Neuron (in vitro differentiated cells): ENCODE results near the gene RBMS3.

ENCODE experiments used
- H2AFZ ChIP-seq: one replicate; pipeline ENCODE4 v1.6.1; 2013; ENCODE audit warnings: low read depth, mild to moderate bottlenecking, inconsistent platforms, low read length, moderate library complexity
- H3K27me3 ChIP-seq: one replicate; pipeline ENCODE4 v1.6.1; 2013; ENCODE audit warnings: low read length; ENCODE audit not compliant: insufficient read depth
- H3K36me3 ChIP-seq: one replicate; pipeline ENCODE4 v1.6.1; 2013; ENCODE audit warnings: low read length; ENCODE audit not compliant: insufficient read depth
- H3K4me1 ChIP-seq: one replicate; pipeline ENCODE4 v1.6.1; 2013; ENCODE audit warnings: low read length; ENCODE audit not compliant: insufficient read depth
- H3K4me3 ChIP-seq: 2 replicates; pipeline ENCODE4 v1.5.1; 2013; ENCODE audit warnings: mild to moderate bottlenecking, low read length, moderate library complexity
- H3K9me3 ChIP-seq: one replicate; pipeline ENCODE4 v1.6.1; 2013; ENCODE audit warnings: low read length

RBMS3 gene

DNA sequence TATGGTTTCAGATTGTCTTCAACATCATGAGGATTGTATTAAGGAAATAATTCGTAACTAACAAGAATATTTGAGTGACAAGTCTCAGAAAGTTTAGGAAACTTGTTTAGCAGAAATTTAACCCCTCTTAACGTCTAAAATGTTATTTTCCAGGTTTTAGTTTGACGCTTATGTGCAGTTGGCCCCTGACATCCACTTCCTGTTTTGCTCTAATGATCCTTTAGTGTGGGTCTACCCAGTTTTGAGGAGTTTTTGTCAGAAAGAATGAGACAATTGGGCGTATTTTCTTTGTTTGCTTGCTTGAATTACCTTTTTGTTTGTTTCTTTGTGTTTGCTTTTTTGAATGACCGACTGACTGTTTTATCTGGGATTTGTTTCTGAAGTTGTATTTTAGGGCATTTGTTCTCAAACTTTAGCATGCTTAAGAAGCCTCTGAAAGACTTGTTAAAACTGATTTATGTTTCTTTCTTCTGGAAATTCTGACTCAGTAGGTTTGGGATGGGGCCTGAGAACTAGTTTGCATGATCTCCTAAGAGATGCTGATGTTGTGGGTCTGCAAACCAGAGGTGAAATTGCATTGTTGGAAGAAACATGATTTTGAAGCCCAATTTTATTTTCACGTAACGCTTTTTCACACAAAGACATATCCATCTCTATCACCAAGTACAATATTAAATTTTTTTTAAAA, 20.6 kb downstream of the RBMS3 start:
- H3K9me3 ChIP-seq, result no peaks in the 10 kb centered on the region
- peaks cover 2% of the 10 kb centered on the region for H3K4me1 ChIP-seq
- no peak overlapping the region for H3K4me3 ChIP-seq
- peak overlapping the region; percentile 47 for H2AFZ ChIP-seq
- no peaks in the 10 kb centered on the region for H3K36me3 ChIP-seq
- no peaks in the 10 kb centered on the region for H3K27me3 ChIP-seq

GRCh38 chr3:29302619-29303018, 21.7 kb downstream of the RBMS3 start:
- H3K9me3 ChIP-seq, result no peaks in the 10 kb centered on the region
- H3K4me1 ChIP-seq, result no peaks in the 10 kb centered on the region
- H3K4me3 ChIP-seq, result no peak overlapping the region
- no peaks in the 10 kb centered on the region for H3K27me3 ChIP-seq
- H3K36me3 ChIP-seq, result no peaks in the 10 kb centered on the region
- H2AFZ ChIP-seq, result no peak overlapping the region

- H3K4me3 ChIP-seq, result no peak overlapping the region
- no peaks in the 10 kb centered on the region for H3K36me3 ChIP-seq
- H3K4me1 ChIP-seq, result no peaks in the 10 kb centered on the region
- no peaks in the 10 kb centered on the region for H3K27me3 ChIP-seq
- H3K9me3 ChIP-seq, result no peaks in the 10 kb centered on the region
- no peak overlapping the region for H2AFZ ChIP-seq
Observed at GRCh38 chr3:29307295-29307694, 26.4 kb downstream of the RBMS3 start.

- H3K4me1 ChIP-seq, result no peaks in the 10 kb centered on the region
- no peak overlapping the region for H3K4me3 ChIP-seq
- H3K27me3 ChIP-seq, result no peaks in the 10 kb centered on the region
- no peaks in the 10 kb centered on the region for H3K9me3 ChIP-seq
- no peaks in the 10 kb centered on the region for H3K36me3 ChIP-seq
- no peak overlapping the region for H2AFZ ChIP-seq
Observed at GRCh38 chr3:29310865-29311264, 30.0 kb downstream of the RBMS3 start.

DNA sequence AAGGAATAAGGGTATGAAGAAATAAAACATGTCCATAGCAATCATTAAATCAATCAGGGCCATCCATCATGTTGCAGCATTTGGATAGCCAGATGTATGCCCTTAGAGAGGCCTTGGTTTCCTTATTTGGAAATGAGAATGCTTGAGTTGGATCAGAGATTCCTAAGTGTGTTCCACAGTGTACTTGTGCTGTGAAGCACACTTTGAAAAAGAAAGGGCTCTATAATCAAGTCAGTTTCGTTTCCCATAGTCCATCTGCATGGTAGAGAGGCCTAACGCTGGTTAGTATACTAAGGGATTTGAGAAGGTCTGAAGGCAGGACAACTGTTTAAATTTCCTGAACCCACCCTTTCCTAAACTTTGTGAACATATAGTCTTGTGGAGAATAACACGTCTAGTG, 30.9 kb downstream of the RBMS3 start:
- H2AFZ ChIP-seq, result no peak overlapping the region
- H3K27me3 ChIP-seq, result no peaks in the 10 kb centered on the region
- no peaks in the 10 kb centered on the region for H3K9me3 ChIP-seq
- no peak overlapping the region for H3K4me3 ChIP-seq
- no peaks in the 10 kb centered on the region for H3K4me1 ChIP-seq
- H3K36me3 ChIP-seq, result no peaks in the 10 kb centered on the region

- Histone ChIP-seq H3K4me1 (no peaks in the 10 kb centered on the region), H3K36me3 (no peaks in the 10 kb centered on the region), H2AFZ (no peak overlapping the region), H3K27me3 (no peaks in the 10 kb centered on the region), H3K4me3 (no peak overlapping the region), H3K9me3 (no peaks in the 10 kb centered on the region)
Observed at GRCh38 chr3:29312395-29312794, 31.5 kb downstream of the RBMS3 start.

DNA sequence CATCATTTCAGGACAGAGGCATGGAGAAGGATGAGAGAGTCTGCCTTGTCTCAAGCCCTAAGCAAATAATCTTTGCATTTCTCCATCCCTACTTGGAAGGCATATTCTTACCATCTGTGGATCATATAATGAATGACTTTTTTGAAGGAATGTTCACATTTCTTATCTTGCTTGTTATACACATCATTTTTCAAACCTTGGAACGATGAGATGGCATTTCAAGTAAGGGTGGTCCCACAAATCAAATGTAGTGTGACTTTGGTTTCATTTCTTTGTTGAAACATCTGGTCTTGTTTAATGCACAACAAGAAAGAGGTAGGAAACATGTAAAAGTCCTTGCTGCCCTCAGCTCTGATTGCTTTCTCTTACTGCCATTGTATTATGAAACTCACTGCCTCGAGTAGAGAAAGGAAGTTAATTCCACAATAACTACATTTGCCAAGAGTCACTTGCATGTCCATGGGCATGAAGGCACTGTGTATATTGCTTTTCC, 32.1 kb downstream of the RBMS3 start:
- Histone ChIP-seq H3K4me3 (no peak overlapping the region), H3K27me3 (no peaks in the 10 kb centered on the region), H3K9me3 (no peaks in the 10 kb centered on the region), H2AFZ (no peak overlapping the region), H3K4me1 (no peaks in the 10 kb centered on the region), H3K36me3 (no peaks in the 10 kb centered on the region)

GRCh38 chr3:29313981-29314726, 33.3 kb downstream of the RBMS3 start:
- Histone ChIP-seq H3K4me1 (no peaks in the 10 kb centered on the region), H3K4me3 (no peak overlapping the region), H3K9me3 (no peaks in the 10 kb centered on the region), H3K36me3 (no peaks in the 10 kb centered on the region), H2AFZ (no peak overlapping the region), H3K27me3 (no peaks in the 10 kb centered on the region)

GRCh38 chr3:29314727-29315088, 33.8 kb downstream of the RBMS3 start:
- Histone ChIP-seq H3K4me1 (no peaks in the 10 kb centered on the region), H3K4me3 (no peak overlapping the region)

GRCh38 chr3:29317659-29318173, 36.8 kb downstream of the RBMS3 start:
- no peaks in the 10 kb centered on the region for H3K27me3 ChIP-seq
- no peak overlapping the region for H3K4me3 ChIP-seq
- H3K36me3 ChIP-seq, result no peaks in the 10 kb centered on the region
- H2AFZ ChIP-seq, result no peak overlapping the region
- no peaks in the 10 kb centered on the region for H3K4me1 ChIP-seq
- H3K9me3 ChIP-seq, result no peaks in the 10 kb centered on the region

More at GRCh38 chr3:29314727-29315088, 33.8 kb downstream of the RBMS3 start:
- Histone ChIP-seq H3K9me3 (no peaks in the 10 kb centered on the region), H3K36me3 (no peaks in the 10 kb centered on the region), H2AFZ (no peak overlapping the region), H3K27me3 (no peaks in the 10 kb centered on the region)

GRCh38 chr3:29318251-29318650, 37.4 kb downstream of the RBMS3 start:
- H3K9me3 ChIP-seq, result no peaks in the 10 kb centered on the region
- H3K36me3 ChIP-seq, result no peaks in the 10 kb centered on the region
- no peaks in the 10 kb centered on the region for H3K27me3 ChIP-seq
- H2AFZ ChIP-seq, result no peak overlapping the region
- no peak overlapping the region for H3K4me3 ChIP-seq
- H3K4me1 ChIP-seq, result no peaks in the 10 kb centered on the region

GRCh38 chr3:29319262-29319661, 38.4 kb downstream of the RBMS3 start:
- Histone ChIP-seq H3K9me3 (no peaks in the 10 kb centered on the region), H2AFZ (no peak overlapping the region), H3K27me3 (no peaks in the 10 kb centered on the region), H3K36me3 (no peaks in the 10 kb centered on the region), H3K4me1 (no peaks in the 10 kb centered on the region), H3K4me3 (no peak overlapping the region)

- Histone ChIP-seq H2AFZ (no peak overlapping the region), H3K4me1 (no peaks in the 10 kb centered on the region), H3K36me3 (no peaks in the 10 kb centered on the region), H3K4me3 (no peak overlapping the region), H3K27me3 (no peaks in the 10 kb centered on the region), H3K9me3 (no peaks in the 10 kb centered on the region)
Observed at GRCh38 chr3:29319798-29320197, 38.9 kb downstream of the RBMS3 start.
